HS-5 (cell line): Measurements from ENCODE around the gene CLIC1.

ENCODE experiments used
- DNase-seq: peaks from one replicate; pipeline ENCODE4 v3.0.0-alpha.2; 2012; ENCODE audit warnings: low read depth

CLIC1 gene

DNA sequence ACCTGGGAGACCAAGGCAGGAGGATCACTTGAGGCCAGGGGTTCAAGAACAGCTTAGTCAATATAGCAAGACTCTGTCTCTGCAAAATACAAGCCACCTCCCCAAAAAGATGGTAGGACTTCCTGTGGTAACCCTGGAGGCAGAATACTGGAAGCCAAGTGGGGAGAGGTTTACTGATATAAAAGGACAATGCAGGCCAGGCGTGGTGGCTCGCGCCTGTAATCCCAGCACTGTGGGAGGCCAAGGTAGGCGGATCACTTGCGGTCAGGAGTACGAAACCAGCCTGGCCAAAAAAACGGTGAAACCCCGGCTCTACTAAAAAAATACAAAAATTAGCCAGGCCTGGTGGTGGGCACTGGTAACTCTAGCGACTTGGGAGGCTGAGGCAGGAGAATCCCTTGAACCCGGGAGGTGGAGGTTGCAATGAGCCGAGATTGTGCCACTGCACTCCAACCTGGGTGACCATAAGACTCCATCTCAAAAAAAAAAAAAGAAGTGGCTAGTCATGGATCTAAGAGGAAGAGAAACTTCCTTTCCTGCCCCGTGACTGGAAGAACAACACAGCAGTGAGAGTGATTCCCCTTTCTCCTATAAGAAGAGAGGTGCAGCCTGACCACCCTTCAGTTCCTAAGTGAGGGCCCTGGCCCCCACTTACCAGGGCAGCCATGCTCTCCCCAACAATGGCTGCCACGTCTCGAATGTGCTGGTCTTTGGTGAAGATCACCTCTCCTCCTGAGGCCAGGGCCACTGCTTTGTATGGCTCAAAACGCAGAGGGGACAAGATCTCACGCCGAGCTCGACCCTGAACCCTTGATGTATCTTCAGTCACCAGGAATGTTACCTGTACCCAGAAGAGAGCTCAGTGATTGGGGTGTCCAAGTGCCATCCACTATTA, 32.3 kb upstream of the CLIC1 start:
- no peak for DNase-seq

DNA sequence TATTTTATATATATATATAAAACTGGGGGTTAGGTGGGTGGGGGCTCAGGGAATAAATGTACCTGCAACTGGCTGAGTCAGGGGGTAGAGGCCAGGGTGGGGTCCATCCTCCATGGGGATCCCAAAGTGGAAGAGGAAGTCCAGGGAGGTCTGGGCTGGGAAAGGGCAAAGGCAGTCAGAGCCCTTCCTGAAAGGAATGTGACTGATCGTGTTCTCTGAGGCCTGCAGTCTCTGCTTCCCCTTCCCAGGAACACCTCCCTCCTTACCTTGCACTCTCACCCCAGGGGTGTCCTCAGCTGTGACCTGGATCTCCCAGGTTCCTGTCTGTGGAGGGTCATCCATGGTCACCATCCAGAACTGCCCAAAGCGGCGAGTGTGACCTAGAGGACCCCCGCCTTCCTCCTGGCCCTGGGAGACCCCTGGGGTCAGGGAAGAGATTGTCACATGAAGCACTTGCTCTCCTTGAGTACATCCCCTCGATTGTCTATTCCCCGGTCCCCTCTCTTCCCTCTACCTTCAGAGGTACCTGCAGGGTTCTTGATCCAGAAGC, 30.8 kb upstream of the CLIC1 start:
- no peak for DNase-seq

GRCh38 chr6:31765910-31766794, 29.8 kb upstream of the CLIC1 start:
- DNase-seq: no peak

GRCh38 chr6:31765559-31765909, 29.2 kb upstream of the CLIC1 start:
- DNase-seq: no peak

DNA sequence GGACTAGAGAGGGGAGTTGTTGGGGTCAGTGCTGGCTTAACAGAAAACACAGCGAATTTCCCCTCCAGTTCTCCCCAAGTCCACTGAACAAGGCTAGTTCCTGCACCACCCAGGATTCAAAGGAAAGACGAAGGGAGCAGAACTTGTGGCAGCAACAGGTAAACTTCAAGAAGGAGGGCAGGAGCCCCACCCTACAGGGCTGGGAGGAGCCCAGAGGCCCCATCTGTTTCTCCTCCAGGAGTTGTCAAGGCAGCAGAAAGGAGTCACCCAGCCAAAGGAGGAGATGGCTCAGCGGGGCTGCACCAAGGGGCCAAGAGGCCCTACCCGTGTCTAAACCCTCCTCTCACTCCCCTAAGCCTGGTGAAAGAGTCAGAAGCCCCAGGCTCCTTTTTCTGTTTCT, 27.9 kb upstream of the CLIC1 start:
- no peak for DNase-seq

GRCh38 chr6:31763619-31763940, 27.2 kb upstream of the CLIC1 start:
- DNase-seq: peak; percentile 32

DNA sequence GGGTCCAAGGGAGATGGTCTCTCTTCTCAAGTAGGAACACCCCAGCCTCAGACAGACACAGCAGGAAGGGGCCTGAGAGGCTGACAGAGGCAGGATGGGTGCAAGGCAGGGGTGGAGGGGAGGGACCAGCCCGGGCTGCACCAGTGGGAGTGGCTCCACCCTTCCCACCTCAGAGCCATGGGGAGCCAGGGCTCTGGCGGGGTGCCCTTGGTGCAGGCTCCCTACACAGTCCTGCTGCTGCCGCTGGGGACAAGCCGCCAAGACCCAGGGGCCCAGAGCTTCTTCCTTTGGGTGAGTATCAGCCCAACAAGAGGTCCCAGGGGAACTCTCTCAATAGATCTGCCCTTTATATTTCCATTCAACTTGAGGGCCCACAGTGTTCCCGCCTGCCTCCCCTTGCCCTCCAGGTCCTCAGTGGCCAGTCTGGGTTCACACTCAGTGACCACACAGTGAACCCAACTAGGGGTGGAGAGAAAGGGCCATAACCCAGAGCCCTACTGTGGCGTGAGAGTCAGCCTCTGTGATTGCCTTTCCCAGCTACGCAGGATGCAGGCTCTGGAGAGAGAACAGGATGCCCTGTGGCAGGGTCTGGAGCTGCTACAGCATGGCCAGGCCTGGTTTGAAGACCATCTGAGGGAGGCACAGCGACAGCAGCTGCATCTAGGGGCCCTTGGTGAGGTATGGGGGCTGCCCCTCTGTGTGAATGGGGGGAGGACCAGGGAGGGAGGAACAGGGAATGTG, 26.7 kb upstream of the CLIC1 start:
- no peak for DNase-seq

DNA sequence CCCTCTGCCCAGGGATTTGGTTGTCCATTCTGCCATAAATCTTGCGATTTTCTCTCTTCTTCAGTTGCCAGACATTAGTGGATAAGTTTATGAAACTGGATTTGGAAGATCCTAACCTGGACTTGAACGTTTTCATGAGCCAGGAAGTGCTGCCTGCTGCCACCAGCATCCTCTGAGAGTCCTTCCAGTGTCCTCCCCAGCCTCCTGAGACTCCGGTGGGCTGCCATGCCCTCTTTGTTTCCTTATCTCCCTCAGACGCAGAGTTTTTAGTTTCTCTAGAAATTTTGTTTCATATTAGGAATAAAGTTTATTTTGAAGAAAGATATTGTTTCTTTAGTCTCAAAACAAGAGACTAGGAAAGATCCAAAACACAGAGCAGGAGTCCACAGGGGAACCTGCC, 26.0 kb upstream of the CLIC1 start, which contains the start of gene SAPCD1:
Gene SAPCD1 (plus strand): TSS at position 301 of the 400 bp plus-strand sequence. CDS start 399 bp downstream, outside the sequence.
- no peak for DNase-seq

DNA sequence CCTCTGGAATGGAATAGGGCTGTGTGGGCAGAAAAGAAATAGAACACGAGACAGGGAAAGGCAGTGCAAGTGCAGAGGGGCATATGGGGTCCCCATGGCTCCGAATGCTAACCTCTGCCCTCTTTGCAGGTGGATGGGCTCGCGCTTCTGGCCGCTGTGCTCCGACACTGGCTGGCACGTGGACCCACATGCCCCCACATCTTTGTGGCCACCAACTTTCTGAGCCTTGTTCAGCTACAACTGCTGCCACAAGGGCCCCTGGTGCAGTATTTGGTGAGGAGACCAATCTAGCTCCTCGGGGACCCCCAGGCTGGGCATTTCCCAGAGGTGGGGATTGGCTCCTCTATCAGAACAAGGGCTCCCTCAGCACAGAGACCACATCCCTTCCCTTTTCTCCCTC, 25.0 kb upstream of the CLIC1 start:
- DNase-seq: no peak

DNA sequence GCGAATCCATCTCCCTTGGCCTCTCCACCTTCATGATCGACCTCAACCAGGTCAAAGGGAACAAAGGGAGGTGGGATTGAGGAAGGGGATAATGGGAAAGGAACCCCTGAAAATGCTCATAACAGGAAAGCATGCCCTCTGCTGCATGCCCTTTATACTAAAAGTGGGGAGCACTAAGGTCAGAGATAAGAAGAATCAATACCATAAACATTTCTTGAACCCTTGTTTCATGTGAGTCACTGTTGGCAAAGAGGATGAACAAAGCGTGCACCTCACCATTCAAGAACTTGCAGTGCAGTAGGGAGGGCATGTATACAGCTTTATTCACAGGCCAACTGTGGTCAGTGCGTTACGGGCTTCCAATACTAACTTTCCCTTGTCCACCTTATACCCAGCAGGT, 24.5 kb upstream of the CLIC1 start:
- DNase-seq: no peak

DNA sequence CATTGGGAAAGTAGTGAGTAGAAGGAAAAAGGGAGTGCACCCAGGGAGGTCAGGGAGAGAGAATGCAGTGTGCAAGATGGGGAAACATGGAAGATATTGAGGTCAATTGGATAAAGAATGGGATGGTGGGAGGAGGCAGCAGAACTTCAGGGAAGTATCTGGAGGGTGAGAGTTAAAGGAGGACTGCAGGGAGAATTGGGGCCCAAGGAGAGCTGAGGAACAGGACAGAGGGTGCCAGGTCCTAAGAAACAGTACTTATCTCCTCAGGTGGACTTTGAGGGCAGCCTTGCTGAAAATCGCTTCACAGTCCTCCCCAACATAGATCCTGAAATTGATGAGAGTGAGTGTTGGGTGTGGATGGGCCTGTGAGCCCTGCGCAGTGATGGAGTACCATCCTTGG, 22.0 kb upstream of the CLIC1 start:
- DNase-seq: no peak

DNA sequence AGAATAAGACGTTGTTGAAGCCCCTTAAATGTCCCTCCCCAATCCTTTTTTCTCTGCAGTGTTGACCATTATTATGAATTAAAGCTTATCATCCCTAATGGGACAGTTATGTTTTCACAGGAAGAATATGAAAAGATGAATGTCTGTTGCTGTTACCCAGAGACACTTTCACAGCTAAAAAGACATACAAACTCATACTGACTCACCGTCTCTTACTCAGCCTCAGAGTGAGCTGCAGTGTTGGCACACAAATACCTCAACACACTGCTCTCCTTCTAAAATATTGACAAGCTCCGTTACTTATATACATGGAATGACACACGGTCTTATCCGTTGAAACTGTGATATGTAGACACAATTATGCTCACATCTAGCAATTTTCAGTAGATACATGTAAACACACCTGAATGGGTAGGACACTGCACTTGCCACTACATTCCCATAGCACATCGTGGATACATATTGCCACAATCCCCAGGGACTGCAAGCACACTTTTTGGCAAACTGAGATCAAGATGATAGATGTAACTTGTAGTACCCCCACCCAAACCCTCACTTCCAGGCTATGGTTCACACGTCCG, 16.5 kb upstream of the CLIC1 start:
- no peak for DNase-seq

- DNase-seq: no peak
These were observed 14.2 kb upstream of the CLIC1 start for GRCh38 chr6:31750411-31751022.

DNA sequence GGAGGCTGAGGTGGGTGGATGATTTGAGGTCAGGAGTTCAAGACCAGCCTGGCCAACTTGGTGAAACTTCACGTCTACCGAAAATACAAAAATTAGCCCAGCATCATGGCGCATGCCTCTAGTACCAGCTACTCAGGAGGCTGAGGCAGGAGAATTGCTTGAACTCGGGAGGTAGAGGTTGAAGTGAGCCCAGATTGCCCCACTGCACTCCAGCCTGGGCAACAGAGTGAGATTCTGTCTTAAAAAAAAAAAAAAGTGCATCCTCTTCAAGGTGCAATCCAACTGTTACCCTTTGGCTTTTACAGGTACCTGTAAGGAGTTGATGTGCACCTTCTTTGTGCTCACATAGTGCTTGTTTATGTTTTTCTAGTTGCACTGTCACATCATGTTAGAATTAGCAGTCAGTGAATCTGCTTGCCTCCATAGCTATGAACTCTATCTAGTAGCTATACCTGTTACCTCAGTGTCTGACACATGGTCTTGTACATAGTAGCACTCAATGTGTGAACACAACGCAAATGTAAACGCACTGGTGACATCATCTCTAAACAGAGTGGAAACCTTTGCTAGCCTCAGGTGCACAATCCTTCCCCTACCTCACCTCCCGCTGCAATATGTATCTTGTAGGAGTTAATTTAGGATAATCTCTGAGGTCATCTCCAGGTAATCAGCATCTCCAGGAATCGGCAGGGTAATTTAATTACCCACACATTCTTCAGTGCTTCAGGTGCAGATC, 13.1 kb upstream of the CLIC1 start:
- DNase-seq: no peak

GRCh38 chr6:31744422-31744821, 8.1 kb upstream of the CLIC1 start:
- DNase-seq: no peak

DNA sequence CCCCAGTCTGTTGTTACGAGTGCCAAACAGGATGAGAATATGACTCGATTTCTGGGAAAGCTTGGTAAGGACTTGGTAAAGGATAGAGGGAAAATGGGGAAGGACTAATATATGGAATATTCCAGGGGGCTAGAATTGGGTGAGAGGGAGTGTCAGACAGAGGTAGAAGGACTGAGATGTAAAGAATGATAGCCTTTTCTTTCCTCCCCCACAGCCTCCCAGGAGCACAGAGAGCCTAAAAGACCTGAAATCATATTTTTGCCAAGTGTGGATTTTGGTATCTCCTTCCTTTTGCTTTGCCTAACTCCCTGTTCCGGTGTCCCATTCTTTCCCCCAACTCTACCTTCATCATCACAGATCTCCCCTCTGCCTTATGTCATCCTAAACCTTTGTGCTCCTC, 6.6 kb upstream of the CLIC1 start:
- DNase-seq: no peak

DNA sequence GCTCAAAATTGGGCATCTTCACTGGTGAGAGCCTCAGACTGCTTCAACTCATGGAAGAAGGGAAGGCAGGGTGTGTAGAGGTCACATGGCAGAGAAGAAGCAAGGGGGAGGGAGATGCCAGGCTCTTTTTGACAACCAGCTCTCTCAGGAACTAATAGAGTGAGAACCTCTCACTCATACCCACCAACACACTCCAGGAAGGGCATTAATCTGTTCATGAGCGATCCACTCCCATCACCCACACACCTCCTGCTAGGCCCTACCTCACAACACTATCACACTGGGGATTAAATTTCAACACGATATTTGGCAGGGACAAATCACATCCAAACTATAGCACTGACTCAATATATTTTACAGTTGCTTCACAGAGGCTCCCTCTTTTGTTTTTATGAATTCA, 5.5 kb upstream of the CLIC1 start:
- DNase-seq: no peak

DNA sequence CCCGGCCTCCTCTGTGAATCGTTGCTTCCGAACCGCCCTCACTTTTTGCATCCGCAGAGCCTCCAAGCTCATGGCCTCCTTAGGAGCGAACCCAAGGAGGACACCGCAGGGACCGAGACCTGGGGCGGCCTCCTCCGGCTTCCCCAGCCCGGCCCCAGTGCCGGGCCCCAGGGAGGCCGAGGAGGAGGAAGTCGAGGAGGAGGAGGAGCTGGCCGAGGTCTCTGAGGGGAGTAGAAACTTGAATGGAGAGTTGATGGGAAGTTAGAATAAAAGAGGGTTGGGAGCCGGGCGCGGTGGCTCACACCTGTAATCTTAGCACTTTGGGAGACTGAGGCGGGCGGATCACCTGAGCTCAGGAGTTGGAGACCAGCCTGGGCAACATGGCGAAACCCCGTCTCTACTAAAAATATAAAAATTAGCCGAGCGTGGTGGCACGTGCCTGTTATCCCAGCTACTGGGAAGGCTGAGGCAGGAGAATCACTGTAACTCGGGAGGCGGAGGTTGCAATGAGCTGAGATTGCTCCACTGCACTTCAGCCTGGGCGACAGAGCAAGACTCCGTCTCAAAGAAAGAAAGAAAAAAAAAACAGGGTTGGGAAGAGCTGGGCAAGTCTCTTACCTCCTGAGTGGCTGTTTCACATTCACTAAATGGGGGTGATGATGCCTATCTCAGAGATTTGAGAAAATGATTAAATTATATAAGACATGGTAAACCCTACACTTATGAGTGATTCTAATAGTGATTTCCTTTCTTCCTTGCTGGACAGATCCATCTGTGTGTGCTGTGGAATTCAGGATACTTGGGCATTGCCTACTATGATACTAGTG, 4.3 kb upstream of the CLIC1 start:
- no peak for DNase-seq

- DNase-seq: peak; percentile 97
These were observed 3.5 kb upstream of the CLIC1 start, which contains the start of gene MSH5 for GRCh38 chr6:31739639-31740396. Gene MSH5 (plus strand): TSS chr6:31740005. CDS start chr6:31740467, 462 bp downstream.
